GM12891 (cell line): Measurements from ENCODE around the gene SLF1.

ENCODE experiments used
- PAX5 ChIP-seq: IDR thresholded peaks from 2 replicates; pipeline ENCODE4 v1.6.1; 2011; ENCODE audit warnings: low read length, moderate library complexity, mild to moderate bottlenecking; ENCODE audit not compliant: insufficient read depth, severe bottlenecking
- POLR2A ChIP-seq: IDR thresholded peaks from 2 replicates; pipeline ENCODE4 v1.6.1; 2011; ENCODE audit warnings: low read depth, low read length, control low read depth
- POLR2AphosphoS5 ChIP-seq: IDR thresholded peaks from 2 replicates; pipeline ENCODE4 v1.6.1; 2011; ENCODE audit warnings: low read depth, low read length, control low read depth
- POU2F2 ChIP-seq: IDR thresholded peaks from 2 replicates; pipeline ENCODE4 v1.6.1; 2011; ENCODE audit warnings: low read depth, mild to moderate bottlenecking, control low read depth, low read length, moderate library complexity
- SPI1 ChIP-seq: IDR thresholded peaks from 2 replicates; pipeline ENCODE4 v1.6.1; 2011; ENCODE audit warnings: low read depth, low read length, control low read depth
- TAF1 ChIP-seq: IDR thresholded peaks from 2 replicates; pipeline ENCODE4 v1.6.1; 2011; ENCODE audit warnings: low read depth, low read length, control low read depth

DNA sequence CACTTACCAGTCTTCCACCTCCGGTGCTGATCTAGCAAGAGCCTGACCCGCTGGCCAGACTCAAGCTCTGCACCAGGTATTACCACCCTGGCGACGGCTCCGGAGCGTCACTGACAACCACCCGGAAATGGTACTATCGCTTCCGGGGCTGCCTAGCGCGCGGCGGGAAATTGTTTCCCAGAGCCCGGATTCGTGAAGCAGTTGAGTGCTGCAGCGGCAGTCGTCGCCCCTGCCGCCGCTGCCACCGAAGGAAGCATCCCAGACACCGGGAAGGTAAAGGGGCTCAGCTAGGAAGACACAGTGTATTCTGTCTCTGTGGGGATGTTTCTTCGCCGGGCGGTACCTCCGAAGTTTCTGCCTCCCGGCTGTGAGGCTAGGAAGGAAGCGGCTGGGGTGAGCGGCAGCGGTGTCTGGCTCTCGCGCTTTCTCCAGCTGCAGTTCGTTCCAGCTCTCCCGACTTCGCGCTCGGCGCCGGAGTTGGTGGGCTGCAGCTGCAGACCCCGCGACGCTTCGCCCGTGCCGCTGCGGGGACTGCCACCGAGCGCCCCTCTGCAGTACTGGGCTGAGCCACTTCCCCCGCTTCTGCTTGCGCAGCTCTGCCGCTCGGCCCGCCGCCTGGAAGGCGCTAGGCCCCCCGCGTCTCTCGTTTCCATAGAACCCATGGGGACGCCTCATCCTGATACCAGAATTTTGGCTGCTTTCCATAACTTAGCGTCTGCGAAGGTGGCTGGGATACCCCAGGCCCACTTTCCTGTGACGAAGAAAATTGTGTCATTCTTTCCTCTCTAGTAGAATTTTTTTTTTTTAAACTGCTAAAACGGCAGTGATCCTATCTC is at the start of gene SLF1, which contains the start of gene KIAA0825:
- peak; percentile 42 for TF ChIP-seq TAF1
- TF ChIP-seq POLR2A, result peak; percentile 69; the same call in 1 of the 2 replicates
- no peak for TF ChIP-seq POLR2AphosphoS5
- no peak for TF ChIP-seq POU2F2
- TF ChIP-seq SPI1, result peak; percentile 5; the same call in 1 of the 2 replicates
- TF ChIP-seq PAX5, result no peak
